GM21723 (cell line): Measurements from ENCODE around the gene PRDX6.
A peak's percentile ranks its signal among the peaks of the same experiment; 100 is the strongest.
"Not testable (repeated sequence)": the region's sequence is repeated elsewhere in the genome, so short reads cannot be mapped to it uniquely, and the experiment has no call there.

Experiments
- ATAC-seq: cut with Tn5 transposase; IDR thresholded peaks from one replicate; pipeline ENCODE4 v1.9.1; 2021; ENCODE audit warnings: mild to moderate bottlenecking, moderate library complexity; ENCODE audit not compliant: unreplicated experiment

The PRDX6 gene, protein sequence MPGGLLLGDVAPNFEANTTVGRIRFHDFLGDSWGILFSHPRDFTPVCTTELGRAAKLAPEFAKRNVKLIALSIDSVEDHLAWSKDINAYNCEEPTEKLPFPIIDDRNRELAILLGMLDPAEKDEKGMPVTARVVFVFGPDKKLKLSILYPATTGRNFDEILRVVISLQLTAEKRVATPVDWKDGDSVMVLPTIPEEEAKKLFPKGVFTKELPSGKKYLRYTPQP

DNA sequence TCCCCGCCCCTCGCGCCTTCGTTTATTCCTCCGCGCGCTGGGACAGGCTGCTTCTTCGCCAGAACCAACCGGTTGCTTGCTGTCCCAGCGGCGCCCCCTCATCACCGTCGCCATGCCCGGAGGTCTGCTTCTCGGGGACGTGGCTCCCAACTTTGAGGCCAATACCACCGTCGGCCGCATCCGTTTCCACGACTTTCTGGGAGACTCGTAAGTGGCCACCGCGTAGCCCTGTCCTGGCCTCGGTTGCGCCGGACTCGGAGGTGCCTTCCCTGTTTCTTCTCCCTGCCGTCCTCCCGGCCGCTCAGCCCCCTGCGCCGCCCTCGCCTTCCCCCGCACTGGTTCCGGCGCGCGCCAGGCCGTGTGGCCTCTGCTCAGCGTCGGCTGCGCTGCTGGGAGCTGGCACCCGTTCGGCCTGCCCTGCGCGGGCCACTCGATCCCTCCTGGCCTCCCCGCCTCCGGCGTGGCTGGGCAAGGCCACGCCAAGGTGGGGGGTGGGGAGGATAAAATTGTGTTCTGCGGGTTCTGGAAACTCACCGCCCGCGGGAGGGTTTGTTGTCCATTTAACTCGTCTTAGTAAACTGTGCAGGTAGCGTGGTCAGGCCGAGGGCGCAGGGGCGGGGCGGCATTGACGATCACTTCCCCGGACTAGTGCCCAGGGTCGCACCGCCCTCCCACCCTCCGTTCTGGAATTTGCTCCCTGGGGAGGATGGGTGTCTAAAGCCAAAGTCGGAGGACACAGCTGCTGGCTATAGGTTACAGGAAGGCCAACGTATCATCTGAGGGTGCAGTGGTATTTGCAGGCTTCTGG, at the start of gene PRDX6:
Gene PRDX6, plus strand, starts transcription at position 50 of the 808 bp plus-strand sequence. Its CDS starts 63 bp downstream, at position 113.
- peak; percentile 66 for ATAC-seq

GRCh38 chr1:173429471-173430402, 47.4 kb upstream of the PRDX6 start:
- ATAC-seq = peak; percentile 78

- no peak for ATAC-seq
Observed at GRCh38 chr1:173430677-173431303, 46.3 kb upstream of the PRDX6 start.

GRCh38 chr1:173431304-173432045, 45.7 kb upstream of the PRDX6 start:
- peak; percentile 53 for ATAC-seq

- ATAC-seq = no peak
Observed at GRCh38 chr1:173432331-173432730, 44.8 kb upstream of the PRDX6 start.

GRCh38 chr1:173433751-173434326, 43.3 kb upstream of the PRDX6 start:
- no peak for ATAC-seq

DNA sequence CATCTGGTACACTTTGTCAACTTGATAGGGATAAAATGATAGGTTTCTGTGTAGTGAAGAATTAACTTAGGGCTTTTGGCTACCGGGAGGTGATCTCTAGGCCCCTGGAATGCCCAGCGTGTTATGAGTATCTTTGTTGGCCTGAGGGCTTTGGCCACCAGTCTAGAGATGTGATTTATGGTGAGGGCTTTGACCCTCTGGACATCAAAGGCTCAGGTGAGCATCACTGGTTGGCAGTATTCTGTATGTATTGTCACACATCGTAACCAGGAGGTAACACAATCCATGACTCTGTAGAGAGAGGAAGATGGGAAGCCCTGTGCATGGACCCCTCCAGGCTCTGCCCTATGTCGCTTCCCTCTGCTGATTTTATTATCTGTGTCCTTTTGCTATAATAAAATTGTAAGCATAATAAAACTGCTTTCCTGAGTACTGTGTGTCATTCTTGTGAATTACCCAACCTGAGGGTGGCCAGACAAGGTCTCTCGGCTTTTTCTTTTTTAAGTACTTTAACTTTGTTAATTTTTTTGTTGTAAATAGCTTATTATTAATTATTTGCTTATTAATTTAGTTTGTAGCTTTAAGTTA, 40.2 kb upstream of the PRDX6 start:
- ATAC-seq = no peak

GRCh38 chr1:173438675-173439074, 38.5 kb upstream of the PRDX6 start:
- ATAC-seq = no peak

DNA sequence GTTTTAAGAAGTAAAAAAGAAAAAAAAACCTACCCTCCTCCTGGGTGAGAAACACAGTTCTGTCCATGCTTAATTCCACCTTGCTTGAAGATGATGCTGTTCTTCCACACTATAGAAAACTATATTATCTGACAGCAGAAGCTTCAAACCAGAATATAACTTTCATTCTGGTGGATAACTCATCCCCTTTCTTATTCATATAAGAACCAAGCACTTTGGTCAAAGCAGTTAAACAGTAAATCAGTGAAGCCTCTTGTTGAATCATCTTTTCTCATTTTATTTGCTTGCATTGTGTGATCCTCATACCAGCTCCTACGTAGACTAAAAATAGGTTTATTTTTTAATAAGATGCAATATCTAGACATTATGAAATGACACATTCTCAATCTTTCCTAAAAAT, 36.7 kb upstream of the PRDX6 start:
- ATAC-seq = no peak

- ATAC-seq = peak; percentile 56
Observed at GRCh38 chr1:173444757-173445156, 32.4 kb upstream of the PRDX6 start.

GRCh38 chr1:173445164-173445563, 32.0 kb upstream of the PRDX6 start:
- peak; percentile 33 for ATAC-seq

DNA sequence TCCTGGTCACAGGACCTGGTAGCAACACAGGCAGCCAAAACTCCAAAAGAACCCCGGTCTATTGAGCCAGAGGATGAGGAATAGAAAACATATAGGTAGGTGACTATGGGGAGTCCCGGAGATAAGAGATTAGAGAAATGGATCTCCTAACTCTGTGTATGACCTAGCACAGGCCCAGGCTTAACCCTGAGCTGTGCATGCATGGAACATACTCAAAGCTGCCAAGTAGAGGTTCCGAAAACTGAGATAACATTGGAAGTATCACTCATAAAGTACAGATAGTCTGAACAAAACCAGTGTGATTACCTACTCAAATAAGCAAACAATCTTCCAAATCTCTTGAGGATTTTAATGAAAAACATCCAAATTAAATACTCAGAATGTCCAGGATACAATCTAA, 31.5 kb upstream of the PRDX6 start:
- ATAC-seq = no peak

DNA sequence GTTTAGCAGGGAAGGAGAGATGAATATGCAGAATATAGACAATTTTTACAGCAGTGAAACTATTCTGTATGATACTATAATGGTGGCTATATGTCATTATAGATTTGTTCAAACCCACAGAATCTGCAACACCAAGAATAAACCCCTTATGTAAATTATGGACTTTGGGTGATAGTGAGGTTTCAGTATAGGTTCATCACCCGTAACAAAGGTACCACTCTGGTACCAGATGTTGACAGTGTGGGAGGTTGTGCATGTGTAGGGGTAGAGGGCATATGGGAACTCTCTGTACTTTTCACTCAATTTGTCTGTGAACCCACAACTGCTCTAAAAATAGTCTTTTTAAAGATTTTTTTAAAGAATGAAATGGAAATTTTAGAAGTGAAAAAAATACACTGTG, 29.9 kb upstream of the PRDX6 start:
- ATAC-seq = no peak

GRCh38 chr1:173448945-173449344, 28.2 kb upstream of the PRDX6 start:
- no peak for ATAC-seq

- no peak for ATAC-seq
Observed at GRCh38 chr1:173451981-173452380, 25.2 kb upstream of the PRDX6 start.

DNA sequence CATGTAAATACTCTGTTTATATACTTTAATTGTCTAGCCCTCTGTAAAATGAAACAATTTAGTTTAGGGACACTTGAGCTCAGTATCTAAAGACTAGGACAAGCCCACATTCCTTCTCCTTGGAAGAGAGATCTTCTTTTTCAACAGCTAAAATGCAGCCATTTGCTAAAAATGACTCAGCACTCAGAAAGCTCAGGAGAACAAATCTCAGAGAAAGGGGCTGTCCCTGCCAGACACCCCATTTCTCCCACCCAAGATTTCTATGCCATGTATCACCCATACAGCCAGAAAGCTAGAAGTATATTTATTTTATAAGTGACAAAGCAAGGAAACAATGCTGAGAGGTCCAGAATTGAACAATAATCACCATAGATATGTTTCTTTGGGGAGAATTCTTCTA, 23.2 kb upstream of the PRDX6 start:
- ATAC-seq = no peak

DNA sequence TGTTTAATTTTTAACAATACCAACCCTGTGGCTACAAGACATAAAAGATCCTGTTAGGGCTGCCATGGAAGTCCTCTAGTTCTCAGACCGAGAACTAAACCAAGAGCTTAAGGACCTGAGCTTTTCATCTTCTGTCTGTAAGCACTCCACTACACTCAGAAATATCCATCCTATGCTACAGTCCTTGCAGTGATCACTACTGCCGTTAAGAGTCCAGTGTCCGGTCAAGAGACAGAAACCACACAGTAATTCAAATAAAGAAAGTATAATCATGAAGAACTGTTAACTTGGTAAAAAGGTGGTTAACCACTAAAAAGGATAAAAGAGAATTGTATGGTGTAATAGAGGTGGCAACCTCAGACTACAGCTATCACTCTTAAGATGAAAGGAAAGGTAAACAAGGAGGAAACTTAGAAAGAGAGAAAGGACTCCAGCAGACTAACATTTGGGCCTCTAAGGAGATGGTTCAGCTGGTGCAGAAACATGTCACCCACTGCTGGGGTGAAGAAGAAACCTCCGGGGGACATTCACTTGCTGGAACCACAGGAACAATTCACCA, 22.1 kb upstream of the PRDX6 start:
- ATAC-seq = no peak

DNA sequence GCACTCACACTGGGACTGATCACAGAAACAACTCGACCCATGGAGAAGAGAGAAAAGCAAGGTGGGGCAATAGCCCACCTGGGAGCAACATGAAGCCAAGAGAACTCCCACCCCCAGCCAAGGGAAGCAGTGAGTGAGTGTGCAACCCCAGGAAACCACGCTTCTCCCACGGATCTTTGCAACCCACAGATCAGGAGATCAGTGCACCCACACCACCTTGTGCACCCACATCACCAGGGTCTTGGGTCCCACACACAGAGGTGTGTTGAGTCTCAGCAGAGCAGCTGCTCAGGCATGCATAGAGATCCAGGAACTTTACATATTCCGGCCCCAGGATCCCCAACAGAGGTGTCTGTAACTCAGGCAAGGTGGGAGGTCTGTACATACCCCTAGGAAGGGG, 17.2 kb upstream of the PRDX6 start:
- ATAC-seq = no peak

- ATAC-seq = not testable (repeated sequence)
Observed at GRCh38 chr1:173462666-173463065, 14.5 kb upstream of the PRDX6 start.
